NK-92 (cell line): ENCODE results near the gene MED29.

Experiments
- DNase-seq: peaks from one replicate; lab custom pipeline; 2025; ENCODE audit not compliant: unreplicated experiment; lab: John Stamatoyannopoulos, UW

The MED29 gene

DNA sequence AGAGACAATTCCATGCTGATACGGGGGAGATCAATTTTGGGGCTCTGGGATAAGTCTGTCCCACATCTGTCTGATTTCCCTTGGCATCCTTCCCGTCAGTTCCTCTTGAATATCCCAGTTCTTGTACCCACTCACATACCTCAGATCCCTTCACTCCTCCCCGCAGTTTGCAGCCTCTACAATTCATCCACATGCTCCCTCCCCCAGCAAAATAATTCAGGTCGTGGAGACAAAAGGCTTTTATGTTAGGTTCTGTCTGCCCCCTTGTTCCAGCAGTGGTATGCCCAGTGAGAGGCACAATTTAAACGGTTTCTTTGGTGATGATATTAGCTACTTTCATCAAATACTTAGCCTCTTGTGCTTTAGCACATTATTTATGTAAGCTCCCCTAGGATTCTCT lies 35.0 kb downstream of the MED29 start:
- DNase-seq: no peak

DNA sequence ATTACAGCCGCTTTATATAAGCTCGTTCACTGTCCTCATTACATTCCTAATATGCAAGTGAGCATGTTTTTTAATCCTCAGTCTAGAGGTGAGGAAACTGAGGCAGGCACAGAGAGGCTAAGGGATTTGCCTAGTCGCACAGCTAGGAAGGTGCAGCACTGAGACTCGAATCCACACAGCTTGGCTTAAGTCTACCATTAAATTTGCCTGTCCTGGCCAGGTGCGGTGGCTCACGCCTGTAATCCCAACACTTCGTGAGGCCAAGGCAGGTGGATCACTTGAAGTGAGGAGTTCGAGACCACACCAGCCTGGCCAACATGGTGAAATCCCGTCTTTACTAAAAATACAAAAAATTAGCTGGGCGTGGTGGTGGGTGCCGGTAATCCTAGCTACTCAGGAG lies 36.5 kb downstream of the MED29 start:
- DNase-seq: no peak

DNA sequence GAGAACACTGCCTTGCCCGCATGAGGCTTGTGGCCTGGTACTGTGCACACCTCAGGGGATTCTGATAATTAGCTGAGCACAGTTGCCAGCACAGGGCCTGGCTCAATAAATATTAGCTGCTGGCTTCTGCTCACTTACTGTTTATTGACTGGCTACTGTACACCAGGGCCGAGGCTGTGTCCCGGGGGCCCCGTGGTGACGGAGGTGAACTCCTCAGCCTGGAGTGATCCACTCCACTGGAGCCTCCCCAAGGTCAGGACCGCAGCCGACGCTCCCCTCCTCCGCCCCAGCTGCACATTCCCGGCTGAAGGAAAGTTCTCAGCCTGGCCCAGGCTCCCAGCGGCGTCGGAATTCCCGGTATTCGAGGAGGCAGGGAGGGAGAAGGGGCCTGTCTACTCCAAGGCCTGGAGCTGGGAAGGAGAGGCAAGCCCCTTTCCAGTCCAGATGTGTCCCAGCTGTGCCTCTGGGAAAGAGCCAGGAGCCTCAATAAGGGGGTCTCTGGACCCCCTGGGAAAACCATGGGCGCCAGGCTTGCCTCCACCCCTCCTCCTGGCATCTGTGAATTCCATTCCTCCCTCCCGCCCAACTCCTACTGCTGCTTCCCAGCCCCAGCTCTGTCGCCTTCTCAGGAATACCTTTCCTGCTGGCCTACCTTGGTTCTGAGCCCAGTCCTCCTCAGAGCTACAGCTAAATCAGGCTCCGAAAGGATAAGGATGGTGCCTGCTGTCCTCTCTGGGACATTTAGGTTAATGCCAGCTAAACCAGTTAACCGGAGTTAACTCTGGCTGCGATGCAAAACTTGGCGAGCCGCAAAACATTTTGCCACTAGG lies 37.3 kb downstream of the MED29 start:
- DNase-seq: no peak

DNA sequence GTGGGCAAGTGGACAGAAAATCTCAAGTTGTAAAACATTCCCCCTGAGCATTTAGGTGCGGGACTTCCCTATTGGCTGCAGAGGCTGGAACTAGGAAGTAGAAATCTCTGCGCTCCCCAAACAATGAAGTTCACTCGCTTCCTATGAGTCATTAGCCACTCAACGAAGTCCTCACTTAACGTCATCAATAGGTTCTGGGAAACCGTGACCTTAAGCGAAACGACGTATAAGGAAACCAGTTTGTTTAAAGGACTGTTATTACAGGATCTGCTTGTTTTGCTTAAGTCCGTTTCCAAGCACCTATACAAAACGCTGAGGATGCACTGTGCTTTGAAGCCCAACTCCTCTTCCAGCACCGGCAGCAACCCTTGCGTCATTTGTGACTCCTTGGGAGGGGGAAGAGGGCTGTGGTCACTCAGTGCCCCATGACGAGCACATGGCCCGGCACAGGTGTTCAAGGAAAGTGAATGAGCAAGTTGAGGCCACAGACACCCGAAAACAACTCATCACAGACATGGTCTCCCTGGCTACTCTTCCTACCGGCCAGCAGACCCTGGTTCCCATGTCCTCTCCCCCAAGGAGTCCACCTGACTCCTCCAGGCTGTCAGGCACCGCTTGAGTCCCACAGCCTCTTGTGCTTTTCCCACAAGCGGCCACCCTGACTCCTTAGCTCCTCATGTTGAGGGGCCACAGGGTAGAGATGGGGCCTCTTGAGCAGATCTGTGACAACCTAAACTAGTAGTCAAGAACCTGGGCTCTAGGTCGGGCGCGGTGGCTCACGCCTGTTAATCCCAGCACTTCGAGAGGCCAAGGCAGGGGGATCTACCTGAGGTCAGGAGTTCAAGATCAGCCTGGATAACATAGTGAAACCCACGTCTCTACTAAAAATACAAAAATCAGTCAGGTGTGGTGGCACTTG lies 39.8 kb downstream of the MED29 start:
- DNase-seq: no peak

DNA sequence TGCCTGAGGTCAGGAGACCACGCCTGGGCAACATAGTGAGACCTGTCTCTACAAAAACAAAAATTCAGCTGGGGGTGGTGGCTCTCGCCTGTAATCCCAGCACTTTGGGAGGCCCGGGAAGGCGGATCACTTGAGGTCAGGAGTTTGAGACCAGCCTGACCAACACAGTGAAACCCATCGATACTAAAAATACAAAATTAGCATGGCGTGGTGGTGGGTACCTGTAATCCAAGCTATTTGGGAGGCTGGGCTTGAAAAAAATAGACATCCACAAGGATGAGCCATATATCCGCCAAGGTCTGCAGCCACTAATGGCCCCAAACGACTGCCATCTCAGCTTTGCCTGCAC lies 41.5 kb downstream of the MED29 start:
- no peak for DNase-seq

DNA sequence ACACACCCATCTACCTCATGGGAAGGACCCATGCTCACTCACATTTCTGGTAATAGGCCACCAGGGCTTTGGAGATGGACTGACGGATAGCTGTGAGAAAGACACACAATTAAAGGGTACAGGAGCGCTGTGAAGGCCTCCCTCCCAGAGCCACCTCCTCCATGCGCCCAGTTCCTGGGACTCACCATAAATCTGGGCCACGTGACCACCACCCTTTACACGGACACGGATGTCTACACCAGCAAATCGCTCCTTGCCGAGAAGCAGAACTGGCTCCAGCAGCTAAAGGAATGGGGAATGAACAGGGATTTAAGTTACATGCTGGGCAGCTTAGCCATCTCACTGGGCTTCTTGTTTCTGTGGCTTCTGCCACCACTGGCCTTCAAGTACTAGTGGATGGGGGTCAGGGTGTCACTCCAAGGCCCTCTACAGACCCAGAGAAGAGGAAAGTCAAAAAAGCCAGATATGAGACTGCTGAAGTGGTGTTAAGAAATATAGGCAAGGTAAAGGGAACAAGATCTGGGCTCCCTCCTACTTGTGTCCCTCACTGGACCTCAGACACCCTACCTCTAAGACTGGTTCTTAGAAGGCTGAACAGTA lies 42.4 kb downstream of the MED29 start:
- no peak for DNase-seq

DNA sequence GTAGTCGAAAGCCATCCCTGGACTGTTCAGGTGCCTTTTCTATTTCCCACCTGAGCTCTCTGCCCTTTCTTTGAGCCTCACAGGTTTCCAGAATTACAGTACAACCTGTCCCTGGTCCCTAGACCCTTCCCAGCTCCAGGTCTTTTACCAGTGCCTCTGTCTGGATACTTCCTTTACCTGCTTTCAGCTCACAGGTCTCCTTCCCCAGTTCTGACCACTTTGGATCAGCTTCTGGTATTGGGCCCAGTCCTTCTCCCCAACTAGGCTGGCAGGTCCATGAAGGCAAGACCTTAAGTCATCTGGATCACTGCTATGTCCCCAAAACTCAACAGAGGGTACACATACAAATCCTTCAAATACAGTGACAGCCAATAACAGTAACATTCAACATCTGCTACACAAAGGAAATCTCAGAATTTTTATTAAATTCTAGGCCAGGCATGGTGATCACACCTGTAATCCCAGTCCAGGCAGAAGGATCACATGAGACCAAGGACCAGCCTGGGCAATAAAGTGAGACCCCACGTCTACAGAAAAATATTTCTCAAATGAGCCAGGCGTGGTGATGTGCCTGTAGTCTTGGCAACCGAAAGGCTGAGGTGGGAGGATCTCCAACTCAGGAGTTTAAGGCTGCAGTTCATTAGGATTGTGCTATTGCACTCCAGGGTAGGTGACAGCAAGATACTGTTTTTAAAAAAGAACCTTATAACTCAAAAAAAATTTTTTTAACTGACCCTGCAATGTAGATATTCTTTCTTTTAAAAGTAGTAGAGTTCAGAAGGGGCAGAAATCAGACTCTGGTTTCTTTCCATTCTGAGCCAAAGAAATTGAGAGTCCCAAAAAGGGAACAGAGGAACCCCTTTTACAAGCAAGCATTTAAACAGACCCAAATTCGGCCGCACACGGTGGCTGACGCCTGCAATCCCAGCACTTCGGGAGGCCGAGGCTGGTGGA lies 43.2 kb downstream of the MED29 start:
- no peak for DNase-seq

DNA sequence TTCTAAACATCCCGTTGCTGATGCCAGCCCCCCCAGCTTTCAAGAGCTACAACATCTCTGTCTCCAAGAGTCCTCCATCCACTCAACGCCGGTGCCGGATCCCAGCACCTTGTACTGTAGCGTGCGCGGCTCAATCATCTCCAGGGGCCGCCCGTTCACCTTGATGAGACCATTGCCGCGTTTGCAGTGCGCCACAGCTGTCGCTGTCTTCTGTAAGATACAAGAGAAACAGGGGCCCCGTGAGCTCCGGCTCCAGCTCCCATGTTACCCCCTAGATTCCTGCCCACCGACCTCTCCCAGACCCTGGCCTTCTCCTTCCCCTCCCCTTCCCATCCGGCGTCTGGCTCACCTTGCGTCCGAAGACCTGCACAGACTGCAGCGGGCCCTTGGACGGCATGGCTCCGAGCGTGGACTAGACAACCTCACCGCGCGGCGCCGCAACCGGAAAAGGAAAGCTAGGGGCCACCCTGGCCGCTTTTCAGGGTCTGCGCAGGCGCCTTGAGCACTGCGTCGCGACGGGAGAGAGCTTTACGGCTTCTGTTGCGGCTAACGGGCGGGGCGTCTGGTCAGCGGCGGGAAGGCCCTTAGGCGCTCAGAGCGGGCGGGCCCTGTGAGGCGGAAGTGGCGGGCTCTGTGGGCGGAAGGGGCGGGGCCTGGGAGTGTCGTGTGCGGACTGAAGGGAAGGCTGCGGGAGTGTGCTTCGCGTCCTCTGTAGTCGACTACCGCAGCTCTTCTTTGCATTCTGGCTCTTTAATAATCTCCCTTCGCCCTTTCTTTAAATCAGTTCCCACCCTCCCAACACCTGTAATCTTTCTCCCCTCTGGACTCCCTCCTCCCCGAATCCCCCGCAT lies 44.5 kb downstream of the MED29 start, which contains the start of gene RPS16:
TSS of gene RPS16 (minus strand) at position 451 of the 851 bp plus-strand sequence. CDS start at position 397, 54 bp downstream.
- DNase-seq: peak; percentile 98

DNA sequence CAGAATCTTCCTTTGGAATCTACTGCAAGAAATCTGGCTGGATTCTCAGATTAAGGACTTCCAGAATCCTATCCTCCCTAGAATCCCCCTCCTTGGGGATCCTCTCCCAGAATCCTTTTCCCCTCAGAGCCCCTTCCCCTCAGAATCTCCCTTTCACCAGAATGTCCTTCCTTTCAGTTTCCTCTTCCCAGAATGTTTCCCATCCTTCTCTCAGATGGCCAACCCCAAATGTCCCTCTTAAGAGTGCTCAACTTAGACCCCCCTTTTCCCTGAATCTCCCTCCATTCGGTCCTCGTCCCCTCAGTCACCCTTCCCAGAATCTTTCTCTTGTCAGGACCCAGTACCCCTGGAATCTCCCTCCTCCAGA lies 45.2 kb downstream of the MED29 start:
- DNase-seq: no peak

DNA sequence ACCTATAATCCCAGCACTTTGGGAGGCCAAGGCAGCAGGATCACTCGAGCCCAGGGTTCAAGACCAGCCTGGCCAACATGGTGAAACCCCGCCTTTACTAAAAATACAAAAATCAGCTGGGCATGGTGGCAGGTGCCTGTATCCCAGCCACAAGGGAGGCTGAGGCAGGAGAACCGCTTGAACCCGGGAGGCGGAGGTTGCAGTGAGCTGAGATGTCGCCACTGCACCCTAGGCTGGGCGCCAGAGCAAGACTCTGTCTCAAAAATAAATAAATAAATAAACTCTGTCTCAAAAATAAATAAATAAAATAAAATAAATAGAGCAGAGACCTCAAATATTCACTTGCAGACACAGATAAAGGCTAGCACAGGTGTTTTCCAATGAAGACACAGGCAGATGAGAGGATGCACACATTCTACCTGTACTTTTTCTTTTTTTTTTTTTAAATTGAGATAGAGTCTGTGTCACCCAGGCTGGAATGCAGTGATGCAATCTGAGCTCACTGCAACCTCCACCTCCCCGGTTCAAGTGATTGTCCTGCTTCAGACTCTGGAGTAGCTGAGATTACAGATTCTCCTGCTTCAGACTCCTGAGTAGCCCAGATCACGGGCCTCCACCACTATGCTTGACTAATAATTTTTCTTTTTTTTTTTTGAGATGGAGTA lies 47.2 kb downstream of the MED29 start:
- no peak for DNase-seq

DNA sequence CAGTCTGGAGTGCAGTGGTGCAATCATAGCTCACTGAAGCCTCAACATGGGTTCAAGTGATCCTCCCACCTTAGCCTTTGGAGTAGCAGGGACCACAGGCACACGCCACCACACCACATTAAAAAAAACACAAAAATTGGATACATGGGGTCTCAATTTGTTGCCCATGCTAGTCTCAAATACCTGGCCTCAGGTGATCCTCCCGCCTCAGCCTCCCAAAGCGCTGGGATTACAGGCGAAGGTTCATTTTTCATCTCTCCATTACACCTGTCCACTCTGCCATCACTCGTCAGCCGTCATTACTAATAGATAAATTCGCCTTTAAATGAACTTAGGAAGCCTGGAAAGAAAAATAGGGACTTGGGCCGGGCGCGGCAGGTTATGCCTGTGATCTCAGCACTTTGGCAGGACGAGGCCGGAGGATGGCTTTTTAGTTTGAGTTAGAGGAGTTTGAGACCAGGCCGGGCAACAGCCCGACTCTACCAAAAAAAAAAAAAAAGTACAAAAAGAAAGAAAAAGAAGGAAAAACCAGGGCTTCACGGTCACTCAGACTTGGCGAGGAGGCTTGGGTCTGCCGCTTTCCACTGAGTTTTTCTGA lies 53.5 kb downstream of the MED29 start:
- DNase-seq: no peak

DNA sequence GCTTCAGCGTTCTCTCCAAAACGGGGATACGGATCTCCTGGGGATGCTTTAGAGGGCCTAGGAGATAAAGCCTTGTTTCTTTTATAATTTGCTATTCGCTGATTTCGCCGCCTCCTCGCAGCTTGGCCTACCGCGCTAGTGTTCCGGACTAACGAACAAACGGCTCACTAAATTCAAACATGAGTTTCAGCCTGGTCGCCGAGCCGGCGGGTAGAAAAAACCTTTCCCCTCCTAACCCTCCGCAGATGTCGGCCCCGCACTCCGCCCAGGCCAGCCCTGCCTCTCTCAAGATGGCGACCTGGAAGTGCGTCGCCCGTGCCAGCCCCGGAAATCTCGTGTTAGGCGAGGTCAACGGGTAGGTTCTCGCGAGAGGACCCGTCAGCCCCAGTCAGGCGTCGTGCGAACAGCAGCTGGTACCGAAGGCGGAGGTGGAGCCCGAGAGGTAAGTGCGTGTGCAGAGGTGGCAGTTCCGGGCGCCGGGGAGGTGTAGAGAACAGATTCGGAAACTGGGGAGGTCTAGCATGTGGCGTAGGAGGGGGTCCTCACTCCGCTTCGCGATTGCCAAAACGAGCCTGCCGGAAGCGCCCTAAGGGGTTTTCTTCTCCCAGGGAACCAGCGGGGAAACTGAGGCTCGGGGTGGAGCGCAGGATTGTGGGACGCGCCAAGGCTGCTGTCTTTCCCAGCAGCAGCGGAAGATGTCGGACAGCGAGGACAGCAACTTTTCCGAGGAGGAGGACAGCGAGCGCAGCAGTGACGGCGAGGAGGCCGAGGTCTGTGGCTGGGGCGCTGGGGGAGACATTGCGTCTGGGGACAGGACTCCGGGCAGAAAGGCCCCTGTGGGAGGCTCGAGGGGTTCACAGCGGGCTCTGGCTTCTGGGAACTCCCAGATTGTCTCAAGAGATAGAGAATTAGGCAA lies 54.3 kb downstream of the MED29 start, which contains the start of gene SUPT5H:
TSS of gene SUPT5H (plus strand) at position 387 of the 916 bp plus-strand sequence. CDS start at position 696, 309 bp downstream.
- DNase-seq: peak; percentile 91

DNA sequence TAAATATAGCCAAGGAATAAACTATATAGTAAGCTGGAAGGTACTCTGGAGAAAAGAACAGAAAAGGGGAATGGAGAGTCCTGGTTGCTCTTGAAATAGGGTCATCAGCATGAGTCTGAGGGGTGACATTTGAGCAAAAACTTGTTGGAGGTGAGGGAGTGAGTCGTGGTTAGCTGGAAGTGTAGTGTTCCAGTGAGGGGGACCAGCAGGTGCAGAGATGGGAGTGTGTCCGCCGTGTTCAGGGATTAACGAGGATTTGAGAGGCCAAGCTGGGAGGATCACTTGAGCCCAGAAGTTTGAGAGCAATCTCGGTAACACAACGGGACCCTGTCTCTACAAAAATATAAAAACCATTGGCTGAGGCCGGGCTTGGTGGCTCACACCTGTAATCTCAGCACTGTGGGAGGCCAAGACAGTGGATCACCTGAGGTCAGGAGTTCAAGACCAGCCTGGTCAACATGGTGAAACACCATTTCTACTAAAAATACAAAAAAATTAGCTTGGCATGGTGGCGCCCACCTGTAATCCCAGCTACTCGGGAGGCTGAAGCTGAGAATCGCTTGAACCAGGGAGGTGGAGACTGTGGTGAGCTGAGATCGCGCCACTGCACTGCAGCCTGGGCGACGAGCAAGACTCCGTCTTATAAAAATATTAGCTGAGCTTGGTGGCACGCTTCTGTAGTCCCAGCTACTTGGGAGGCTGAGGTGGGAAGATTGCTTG lies 55.3 kb downstream of the MED29 start:
- DNase-seq: no peak

DNA sequence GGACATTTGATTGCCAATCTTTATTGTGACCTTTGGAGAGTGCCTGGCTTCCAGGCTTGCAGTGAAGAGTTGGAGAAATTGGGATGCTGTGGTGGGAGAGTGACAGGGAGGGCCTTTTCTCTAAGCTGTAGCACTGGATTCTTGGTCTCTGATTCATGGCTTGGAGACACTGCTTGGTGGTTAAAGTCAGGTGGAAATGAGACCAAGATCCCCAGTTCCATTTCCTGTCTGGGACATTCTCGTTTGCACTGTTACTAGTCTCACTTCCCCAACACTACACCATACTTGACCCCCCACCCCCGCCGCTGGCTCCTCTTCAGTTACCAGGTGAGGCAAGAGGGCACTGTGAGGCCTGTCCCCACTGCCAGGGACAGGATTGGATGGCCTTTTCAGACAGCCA lies 57.1 kb downstream of the MED29 start:
- no peak for DNase-seq

DNA sequence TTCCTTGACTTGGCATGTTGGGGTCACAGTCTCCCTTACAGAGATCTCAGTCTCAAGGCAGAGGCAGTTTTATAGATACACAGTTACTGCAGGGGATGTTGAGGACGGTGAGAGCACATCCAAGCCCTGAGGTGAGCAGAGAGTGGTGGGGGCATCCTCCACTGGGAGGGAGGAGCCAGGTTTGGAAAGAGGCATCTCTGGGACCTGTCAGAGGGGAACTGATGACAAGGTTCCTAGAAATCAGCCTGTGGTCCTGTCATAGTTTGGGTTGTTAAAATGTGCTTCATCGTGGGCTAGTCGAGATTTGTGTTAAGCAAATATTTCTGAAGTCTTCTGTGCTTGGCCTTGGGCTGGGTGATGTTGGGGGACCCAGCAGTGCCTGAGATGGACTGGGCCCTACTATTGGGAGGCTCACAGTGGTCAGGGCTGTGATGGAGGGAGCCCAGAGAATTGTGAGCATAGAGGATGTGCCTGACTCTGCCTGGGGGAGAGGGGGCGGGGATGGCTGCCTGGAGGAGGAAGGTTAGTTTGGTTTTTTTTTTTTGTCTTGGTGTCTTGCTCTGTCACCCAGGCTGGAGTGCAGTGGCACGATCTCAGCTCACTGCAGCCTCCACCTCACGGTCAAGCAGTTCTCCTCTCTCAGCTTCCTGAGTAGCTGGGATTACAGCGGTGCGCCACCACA lies 58.1 kb downstream of the MED29 start:
- no peak for DNase-seq
